NCI-H524 (cell line): ENCODE data around the gene MAL.
"Not testable (repeated sequence)": the region's sequence is repeated elsewhere in the genome, so short reads cannot be mapped to it uniquely, and the experiment has no call there.

ENCODE experiments used
- DNase-seq, 2 experiments: peaks; one replicate each; lab custom pipeline; 2025; lab: John Stamatoyannopoulos, UW

MAL gene

DNA sequence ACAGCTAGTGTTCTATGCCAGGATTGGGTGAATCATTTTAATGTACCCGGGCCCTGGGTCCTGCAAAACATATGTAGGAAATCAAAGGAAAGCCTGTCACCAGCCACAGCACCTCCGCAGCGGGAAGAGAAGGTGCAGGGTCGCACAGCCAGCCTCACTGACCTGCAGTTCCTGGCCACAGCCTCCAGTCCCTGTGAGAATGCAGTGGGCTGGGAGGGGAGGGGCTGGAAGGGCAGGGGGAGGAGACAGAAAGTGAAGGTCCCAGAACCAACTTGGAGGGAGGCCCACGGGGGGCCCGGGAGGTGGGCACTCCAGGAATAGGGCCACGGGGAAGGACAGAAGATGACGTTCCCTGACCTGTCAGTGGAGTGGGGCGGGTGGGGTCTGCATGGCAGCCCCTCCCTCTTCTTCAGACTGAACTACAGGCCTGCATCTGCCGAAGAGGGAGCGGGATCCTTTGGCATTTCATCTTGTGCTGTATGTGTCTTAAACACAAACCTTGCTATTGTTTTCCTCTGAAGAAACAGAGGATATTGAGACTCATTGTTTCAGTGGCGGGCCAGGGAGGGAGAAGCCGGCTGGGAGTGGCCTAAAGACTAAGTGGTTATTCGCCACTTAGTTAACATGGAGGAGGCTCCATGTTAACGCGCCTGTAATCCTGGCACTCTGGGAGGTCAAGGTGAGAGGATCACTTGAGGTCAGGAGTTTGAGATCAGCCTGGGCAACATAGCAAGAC, 7.5 kb downstream of the MAL start:
- no peak for DNase-seq

DNA sequence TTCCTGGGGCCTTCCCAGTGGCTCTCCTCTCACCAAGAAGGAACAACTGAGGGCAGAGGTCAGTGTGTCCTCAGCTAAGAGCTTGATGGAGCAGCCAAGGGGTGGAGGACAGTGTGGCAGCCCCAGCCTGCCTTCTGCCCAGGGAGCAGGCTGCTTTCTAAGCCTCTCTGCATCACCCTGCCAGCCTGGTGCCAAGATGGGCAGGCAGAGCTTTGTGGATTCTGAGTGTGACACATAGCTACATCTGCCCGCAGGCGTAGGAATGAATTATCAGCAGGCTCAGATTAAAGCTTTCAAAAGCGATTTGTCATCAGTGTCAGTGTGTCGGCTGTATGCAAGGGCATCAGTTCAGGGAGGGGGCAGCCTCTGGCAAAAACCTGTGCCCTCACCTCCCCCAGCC, 8.7 kb downstream of the MAL start:
- no peak for DNase-seq

DNA sequence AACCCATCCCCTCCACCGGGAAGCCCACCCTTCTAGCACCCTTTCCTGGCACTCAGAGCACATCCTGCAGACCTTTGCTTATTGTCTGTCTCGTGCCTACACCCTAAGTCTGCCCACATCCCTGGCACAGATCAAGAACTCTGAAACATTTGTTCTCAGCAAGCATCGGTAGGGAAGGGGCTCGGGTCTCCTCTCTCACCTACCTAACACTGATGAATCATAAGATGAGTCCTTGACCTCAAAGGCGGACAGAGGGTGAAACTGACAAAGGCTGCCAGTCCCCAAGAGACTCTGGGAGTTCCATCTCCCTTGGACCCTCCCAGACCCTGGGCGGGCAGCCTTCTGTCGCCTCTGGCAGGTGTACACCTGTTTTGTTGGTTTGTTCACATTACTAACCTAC, 9.3 kb downstream of the MAL start:
- DNase-seq: no peak

DNA sequence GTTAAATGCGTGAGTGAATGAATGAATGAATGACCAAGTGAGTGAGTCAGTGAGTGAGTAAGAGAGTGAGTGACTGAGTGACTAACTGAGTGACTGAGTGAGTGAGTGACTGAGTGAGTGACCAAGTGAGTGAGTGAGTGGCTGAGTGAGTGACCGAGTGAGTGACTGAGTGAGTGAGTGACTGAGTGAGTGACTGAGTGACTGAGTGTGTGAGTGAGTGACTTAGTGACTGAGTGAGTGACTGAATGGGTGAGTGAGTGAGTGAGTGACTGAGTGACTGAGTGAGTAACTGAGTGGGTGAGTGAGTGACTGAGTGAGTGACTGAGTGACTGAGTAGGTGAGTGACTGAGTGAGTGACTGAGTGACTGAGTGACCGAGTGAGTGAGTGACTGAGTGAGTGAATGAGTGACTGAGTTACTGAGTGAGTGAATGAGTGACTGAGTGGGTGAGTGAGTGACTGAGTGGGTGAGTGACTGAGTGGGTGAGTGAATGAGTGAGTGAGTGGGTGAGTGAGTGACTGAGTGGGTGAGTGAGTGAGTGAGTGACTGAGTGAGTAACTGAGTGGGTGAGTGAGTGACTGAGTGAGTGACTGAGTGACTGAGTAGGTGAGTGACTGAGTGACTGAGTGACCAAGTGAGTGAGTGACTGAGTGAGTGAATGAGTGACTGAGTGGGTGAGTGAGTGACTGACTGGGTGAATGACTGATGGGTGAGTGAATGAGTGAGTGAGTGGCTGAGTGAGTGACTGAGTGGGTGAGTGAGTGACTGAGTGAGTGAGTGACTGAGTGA, 11.3 kb downstream of the MAL start:
- no peak for DNase-seq

DNA sequence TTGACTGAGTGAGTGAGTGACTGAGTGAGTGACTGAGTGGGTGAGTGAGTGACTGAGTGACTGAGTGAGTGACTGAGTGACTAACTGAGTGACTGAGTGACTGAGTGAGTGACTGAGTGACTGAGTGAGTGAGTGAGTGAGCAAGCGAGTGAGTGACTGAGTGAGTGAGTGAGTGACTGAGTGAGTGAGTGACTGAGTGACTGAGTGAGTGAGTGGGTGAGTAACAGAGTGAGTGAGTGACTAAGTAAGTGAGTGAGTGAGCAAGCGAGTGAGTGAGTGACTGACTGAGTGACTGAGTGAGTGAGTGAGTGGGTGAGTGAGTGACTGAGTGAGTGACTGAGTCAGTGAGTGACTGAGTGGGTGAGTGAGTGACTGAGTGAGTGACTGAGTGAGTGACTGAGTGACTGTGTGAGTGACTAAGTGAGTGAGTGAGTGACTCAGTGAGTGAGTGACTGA, 11.9 kb downstream of the MAL start:
- DNase-seq: no peak

DNA sequence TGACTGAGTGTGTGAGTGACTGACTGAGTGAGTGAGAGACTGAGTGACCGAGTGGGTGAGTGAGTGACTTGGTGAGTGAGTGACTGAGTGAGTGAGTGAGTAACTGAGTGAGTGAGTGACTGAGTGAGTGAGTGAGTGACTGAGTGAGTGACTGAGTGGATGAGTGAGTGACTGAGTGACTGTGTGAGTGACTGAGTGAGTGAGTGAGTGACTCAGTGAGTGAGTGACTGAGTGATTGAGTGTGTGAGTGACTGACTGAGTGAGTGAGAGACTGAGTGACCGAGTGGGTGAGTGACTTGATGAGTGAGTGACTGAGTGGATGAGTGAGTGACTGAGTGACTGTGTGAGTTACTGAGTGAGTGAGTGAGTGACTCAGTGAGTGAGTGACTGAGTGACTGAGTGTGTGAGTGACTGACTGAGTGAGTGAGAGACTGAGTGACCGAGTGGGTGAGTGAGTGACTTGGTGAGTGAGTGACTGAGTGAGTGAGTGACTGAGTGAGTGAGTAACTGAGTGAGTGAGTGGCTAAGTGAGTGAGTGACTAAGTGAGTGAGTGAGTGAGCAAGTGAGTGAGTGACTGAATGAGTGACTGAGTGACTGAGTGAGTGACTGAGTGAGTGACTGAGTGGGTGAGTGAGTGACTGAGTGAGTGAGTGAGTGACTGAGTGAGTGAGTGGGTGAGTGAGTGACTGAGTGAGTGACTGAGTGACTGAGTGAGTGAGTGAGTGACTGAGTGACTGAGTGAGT, 12.5 kb downstream of the MAL start:
- not testable (repeated sequence) for DNase-seq

DNA sequence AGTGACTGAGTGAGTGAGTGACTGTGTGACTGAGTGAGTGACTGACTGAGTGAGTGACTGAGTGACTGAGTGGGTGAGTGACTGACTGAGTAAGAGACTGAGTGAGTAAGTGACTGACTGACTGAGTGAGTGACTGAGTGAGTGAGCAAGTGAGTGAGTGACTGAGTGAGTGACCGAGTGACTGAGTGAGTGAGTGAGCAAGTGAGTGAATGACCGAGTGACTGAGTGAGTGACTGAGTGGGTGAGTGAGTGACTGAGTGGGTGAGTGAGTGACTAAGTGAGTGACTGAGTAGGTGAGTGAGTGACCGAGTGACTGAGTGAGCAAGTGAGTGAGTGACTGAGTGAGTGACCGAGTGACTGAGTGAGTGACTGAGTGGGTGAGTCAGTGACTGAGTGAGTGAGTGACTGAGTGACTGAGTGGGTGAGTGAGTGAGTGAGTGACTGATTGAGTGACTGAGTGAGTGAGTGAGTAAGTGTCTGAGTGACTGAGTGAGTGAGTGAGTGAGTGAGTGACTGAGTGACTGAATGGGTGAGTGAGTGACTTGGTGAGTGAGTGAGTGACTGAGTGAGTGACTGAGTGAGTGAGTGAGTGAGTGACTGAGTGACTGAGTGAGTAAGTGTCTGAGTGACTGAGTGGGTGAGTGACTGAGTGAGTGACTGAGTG, 13.3 kb downstream of the MAL start:
- no peak for DNase-seq

DNA sequence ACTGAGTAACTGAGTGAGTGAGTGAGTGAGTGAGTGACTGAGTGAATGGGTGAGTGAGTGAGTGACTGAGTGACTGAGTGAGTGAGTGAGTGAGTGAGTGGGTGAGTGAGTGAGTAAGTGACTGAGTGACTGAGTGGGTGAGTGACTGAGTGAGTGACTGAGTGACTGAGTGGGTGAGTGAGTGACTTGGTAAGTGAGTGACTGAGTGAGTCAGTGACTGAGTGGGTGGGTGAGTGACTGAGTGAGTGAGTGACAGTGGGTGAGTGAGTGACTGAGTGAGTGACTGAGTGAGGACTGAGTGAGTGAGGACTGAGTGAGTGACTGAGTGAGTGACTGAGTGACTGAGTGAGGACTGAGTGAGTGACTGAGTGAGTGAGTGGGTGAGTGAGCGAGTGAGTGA, 13.9 kb downstream of the MAL start:
- DNase-seq: no peak

DNA sequence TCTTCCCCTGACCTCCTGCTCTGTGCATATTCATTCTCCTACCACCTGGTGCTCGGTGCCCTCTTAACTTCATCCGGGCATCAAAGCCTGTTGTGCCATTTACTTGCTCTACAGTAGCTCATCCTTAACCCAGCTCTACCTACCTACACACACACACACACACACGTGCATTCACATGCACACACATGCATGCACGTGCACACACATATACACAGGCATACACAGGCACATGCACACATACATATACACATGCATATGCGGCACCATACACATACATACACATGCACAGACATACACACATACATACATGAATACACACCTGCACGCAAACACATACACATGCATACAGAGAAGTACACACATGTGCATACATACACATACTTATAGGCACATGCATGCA, 14.5 kb downstream of the MAL start:
- DNase-seq: no peak

DNA sequence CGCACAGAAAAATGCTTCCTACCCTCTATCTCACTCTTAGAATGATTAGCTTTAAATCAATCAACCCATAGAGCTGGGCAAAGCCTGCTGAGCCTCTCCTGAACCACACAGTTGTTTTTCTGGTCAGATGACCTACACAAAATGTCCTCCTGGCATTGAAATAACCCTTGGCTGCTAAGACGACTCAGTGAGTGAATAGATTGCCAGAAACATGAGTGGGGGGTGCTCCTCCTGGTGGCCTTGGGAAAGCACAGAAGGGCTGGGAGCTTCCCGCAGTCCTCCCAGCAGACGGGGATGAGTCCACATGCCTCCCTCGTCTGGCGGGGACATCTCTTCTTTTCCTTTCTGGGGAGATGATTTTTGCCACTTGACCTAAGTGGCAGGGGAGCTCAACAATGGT, 14.9 kb downstream of the MAL start:
- DNase-seq: no peak

DNA sequence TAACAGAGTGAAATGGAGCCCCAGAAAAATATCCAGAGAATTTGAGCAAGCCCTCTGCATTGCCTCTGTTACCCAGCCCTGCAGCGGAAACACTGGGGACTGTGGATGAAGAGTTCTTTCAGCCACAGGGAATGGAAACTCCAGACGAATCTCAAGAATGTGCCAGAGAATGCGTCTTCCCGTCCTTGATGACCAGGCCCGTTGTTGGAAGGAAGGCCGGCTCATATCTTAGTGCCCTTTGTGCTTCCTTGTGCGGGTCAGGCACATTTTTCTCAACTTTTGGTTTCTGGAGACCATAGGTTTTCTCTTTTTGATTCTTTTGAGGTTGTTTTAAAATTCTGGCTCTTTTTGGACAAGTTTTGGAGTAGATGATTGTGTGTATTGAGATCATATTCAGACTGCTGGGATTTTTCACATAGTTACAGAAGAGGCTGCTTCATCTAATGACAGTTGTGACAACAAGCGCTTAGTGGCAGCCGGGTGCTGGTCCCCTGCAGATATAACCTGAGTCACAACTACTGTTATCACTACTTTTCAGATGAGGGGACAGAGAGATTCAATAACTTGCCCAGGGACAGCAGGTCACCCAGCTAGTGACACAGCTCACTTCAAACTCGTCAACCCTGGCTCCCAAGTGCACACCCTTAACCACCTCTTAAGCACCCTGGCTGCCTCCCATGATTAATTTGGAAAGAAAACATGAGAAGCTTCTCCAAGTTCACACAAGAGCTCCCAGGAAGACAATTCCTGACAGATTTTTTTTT, 15.7 kb downstream of the MAL start:
- no peak for DNase-seq

DNA sequence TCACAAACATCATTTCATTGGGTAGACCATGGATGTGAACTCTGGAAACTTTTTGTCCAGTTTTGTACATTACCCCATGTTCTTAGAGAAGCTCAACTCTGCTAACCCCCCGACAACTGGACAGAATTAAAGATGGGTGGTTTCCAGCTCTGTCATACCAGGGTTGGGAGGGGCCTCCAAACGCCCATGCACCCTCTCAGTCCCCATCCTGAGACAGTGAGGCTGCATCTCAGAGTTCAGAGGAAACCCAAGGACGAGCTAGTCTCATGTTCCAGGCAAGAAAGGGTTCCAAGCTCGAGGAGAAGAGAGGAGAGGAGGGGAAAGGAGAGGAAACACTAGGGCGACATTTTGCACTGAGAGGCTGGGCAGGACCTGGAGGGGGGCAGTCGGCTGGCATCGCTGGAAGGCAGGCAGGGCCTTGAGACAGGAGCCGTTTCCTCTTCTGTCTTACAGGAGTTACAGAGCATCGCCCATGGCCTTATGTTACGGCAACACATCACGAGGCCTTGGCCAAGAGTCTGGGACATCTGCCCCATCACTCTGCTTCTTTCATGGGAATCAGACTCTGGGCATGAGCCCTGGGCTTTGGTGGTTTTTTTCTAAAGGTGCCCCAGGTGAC, 16.4 kb downstream of the MAL start:
- DNase-seq: no peak

DNA sequence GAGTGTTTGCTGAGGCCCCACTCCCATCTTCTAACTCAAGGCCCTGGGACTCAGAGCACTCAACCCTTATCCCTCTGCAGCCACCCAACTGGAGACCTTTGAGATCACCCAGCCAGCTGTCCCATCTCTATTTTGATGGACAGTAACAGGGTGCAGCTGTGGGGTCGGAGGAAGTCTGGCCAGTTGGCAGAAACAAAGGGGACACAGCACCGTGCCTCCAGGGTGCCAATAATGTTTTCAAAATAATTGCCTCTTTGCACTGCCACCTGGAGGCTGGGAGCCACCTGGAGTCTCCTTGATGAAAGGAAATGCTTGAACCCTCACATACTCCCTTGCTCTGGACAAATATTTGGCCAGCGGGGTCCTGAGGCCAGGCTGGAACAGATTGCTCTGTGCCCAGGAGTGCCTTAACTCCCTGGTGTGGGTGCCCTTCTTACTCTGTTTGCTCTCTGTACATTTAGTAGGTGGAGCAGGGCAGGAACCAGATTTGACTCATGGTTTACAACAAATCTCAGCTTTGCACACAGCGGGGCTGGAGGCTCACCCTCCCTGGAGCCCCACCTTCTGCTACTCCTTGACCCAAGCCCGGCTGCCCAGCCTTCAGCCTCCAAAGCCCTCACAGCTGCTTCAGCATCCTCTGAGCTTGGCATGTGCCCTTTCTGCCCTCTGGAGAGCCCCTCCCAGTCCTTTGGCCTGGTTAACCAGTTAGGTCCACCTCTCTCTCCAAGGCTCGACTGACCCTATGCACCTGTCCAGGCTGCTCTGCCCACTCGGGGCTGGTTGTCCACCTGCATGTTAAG, 17.2 kb downstream of the MAL start:
- no peak for DNase-seq

DNA sequence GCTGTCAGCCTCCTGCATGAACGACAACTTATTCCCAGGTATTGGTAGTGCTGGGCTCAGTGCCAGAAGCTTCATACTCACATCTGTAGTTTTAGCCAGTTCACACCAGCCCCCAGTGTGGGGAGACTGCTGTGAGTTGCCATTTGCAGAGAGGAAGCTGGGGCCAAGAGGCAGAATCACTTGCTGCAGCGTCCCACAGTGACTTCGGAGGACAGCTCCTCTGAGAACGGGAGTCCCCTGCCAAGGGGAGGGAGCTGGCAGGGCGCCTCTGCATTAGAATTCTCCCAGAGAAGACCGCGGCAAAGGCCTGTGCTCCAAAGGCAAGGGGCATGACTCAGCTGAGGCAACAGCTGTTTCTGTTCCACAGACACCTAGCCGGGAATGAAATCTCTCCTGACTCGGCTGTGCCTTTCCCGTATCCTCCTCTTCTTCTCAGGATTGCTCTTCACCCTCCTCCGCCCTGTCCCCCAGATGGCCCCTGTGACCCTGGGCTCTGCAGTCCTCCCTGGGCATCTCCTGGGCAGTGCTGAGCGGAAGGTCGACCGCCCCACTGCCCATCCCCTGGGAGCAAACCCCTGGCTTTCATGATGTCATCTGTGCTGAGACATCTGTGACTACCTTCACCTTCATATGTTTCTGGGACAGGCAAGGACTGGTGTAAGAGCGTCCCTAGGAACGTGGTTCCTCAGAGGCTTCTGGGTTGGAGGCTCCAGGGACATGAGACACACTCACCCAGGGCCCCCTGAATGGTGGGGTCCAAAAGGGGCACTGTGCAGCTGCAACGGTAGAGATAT, 18.0 kb downstream of the MAL start:
- DNase-seq: peak in 1 of 2 experiments; percentile 47

DNA sequence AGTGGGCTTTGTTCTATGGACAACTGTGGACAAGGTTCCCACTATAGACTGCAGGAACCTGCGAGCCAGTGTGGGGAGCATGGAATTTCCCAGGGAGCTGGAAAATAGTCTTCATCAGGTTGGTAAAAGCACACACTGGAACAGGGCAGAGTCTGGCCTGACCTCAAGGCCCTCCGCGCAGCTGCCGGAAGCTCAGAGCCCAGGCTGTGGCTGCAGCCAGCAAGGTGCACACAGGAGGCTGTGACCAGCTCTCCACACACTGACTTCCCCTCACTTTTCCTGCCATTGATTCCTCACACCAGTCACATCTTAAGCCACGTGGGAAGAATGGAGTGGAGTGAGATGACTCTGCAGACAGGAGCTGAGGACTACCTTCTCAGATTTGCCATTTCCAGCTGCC, 19.1 kb downstream of the MAL start:
- DNase-seq: no peak

DNA sequence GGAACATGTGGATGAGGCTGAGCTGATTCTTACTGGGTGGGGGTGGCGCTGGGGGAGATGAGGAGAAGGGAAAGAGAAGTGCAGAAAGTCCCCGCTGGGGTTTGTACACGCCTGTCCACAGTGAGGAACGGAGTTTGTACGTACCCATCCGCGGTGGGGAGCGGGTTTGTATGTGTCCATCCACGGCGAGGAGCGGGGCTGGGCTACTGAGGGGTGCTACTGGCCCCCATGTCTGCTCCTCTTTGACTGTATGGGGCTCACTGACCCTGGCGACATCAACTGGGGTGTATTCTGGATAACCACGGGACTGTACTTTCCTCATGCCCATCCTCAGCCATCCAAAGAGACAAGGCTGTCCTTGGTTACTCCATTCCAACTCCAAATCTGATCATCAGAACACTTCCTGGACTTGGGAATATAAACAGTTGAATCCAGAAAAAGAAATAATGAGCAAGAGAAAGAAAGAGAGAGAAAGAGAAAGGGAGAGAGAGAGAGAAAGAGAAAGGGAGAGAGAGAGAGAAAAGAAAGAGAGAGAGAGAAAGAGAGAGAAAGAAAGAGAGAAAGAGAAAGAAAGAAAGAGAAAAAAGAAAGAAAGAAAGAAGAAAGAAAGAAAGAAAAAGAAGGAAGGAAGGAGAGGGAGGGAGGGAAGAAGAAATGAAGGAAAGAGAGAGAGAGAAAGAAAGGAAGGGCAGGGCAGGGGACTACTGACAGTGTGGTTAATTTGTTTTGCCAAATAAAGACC, 21.0 kb downstream of the MAL start:
- DNase-seq: no peak

DNA sequence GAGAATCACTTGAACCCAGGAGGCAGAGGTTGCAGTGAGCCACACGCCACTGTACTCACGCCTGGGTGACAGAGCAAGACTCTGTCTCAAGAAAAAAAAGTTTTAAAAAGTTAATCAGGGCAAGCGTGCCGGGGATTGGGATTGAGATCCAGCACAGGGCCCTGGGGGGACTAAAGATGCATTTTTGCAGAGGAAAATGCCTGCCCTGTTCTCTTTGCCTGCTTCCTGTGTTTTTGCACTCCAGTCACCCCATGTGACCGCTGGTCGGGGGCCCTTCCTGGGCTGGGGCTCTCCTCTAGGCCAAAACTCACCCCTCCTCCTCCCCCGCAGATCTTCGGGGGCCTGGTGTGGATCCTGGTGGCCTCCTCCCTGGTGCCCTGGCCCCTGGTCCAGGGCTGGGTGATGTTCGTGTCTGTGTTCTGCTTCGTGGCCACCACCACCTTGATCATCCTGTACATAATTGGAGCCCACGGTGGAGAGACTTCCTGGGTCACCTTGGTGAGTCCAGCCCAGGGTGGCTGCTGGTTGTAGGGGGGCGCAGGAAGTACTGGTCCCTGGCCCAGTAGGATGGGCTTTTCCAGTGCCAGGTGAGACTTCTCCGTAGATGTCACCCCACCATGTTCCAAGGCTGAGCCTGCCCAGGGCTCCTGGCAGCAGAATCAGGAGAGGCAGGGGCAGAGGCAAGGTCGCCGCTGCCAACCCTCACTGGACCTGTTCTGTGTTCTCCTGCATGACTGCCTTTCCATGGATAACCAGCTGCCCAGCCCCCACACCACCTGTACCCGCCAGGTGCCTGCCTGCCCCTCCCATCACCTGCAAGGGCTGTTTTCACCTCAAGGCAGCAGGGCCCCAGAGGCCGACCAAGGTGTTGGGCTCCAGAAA, 22.4 kb downstream of the MAL start:
- DNase-seq: no peak
